Umbilical cord (tissue), 2 donors: Measurements from ENCODE around the gene BPIFA2. TPM values are rescaled to one million over a fixed set of nuclear protein-coding genes. Genes with fewer than 3 reads are reported as not detected.

ENCODE experiments used
- DNase-seq: peaks from one replicate; pipeline ENCODE4 v3.0.0-alpha.2; 2015; ENCODE audit warnings: low spot score
- total RNA-seq: library from RNA; depleted of rRNA; stranded (reverse); fragments of >200 nt; gene quantifications from one replicate; pipeline ENCODE4 v1.2.3, GENCODE V29; 2014; ENCODE audit warnings: low replicate concordance; ENCODE audit not compliant: insufficient read depth

BPIFA2 gene
- total RNA-seq, 1 donor from 2014 or later, result not detected

DNA sequence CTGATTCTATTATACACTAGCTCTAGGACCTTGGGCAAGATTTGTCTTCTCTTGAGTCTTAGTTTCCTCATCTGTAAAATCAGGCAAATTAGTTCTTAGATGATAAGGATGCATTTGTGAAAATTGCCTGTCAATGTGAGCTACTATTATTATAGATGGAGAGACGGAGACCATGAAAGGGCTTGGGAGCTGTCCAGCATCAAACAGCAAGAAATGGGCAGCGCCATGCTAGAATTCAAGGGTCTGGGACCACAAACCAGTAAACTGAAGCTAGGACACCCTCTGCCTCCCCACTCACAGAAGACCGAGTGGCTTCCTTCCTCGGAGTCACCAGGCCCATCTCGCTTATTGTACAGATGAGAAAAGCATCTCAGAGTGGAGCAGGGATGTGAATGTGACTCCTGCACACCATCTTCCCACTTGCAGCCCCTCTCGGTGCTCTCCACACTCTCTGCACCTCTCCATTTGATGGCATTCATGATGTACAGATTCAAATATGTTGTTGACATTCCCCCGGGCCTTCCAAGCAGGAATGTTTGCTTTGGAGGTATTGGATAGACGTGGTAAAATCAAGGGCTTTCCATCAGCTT lies 25.0 kb downstream of the BPIFA2 start:
- DNase-seq, result no peak

DNA sequence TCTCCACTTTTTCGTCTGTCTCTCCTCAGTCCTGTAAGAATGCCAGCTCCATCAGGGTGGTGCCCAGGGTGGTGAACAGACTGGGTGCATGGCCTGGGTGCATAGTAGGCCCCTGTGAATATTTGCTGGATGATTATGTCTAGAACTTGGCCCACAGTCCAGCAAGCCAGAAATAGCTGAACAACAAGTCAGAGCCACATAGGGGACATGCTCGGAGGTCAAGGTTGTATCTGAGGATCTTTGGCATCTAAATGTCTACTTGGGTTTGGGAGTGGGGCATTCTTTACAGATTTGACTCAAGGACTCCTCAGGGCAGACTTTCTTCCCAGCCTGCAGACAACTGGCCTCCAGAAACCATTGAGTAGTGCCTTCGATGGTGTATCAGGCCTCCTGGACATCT lies 31.1 kb downstream of the BPIFA2 start:
- DNase-seq, result no peak

DNA sequence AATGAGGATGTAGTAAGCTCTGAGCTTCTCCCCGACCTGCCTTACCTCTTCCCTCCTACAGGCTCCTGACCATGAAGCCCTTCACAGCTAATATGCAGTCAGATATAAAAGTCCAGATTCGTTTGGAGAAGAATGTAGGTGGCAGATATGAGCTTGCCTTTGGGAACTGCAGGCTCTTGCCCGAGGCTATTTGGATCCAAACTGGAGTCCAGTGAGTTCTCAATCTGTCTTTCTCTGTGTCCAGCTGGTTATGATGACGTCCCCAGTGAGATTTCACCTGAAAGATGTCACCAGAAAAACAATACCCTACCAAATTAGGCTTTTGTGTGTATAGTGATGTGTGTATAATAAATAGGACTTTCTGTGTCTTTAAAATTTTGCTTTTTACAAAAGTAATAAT lies 34.5 kb downstream of the BPIFA2 start:
- no peak for DNase-seq

DNA sequence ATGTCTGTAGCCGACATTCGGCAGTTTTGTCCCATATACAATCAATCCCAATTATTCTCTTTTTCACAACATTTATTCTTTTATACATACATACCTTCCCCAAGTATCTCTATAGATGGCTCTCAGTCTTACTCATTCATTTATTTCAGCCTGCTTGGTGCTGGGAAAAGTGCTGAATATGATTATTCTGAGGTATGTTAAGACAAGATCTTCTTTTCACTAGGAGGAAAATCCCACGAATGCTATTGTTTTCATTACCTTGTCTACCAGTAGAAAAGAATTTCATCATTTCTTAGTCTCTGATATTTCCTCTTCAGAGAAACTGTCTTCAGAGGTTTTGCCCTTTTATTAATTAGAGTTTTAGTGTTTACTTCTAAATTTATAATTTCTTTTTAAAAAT lies 35.5 kb downstream of the BPIFA2 start:
- no peak for DNase-seq

DNA sequence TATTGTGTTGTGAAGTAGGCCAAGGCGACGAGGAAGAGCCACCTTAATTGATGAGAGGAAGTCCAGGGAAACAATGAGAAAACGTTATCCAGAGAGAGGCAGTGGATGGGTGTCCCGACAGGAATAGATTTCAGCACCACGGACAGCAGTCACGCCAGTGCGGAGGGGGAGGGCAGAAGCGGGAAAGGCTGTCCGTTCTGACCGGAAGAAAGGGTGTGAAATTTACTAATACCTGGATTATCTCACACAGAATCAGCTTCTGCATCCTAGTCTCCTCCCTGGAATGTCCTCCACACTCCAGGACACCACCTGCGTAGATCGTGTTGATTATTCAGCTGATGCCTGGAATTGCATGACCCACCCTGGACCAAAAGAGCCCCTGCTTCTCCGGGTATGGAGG lies 41.8 kb downstream of the BPIFA2 start:
- DNase-seq, result peak; percentile 72

DNA sequence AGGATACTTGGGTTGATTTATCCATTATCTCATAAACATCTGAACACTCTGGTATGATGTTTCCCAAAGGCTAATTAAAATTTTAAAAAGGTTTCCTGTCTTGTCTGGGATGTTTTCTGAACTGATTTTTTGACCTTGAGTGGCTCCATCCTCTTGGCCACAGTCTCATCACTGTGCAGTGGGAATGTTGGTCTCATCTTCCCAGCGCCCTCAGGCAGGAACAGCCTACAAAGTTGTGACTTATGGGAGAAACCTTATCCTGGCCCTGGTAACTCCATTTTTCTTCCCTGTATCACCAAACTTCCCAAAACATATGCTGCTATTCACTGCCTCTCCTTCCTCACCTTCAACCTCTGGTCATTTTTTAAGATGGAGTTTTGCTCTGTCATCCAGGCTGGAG lies 42.4 kb downstream of the BPIFA2 start:
- no peak for DNase-seq

DNA sequence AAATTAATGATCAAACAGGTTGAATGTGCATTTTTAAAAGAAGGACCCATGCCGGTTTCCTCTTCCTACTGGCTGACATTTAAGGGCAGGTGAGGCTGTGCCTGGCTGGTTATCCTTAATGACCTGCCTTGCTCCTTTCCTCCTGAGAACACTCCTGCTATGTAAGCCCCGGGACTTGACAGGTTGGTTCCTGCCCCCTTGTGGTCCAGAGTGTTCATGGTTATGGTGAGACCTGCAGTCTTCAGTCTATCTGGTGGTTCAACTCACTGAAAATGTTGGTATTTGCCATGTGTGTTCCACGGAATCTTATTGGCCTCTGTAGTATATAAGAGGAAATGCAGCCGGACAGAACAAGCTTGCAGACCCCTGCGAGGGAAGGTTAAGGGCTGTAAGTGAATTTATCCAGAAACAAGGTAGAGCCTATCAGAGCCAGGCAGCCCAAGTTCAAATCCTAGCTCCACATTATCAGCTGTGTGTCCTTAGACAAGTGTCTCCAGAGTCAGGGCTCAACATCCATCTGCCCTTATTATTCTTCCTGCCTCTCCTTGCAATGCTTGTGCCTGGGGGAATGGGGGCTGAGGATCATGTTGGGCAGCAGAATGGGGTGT lies 44.0 kb downstream of the BPIFA2 start:
- peak; percentile 27 for DNase-seq

DNA sequence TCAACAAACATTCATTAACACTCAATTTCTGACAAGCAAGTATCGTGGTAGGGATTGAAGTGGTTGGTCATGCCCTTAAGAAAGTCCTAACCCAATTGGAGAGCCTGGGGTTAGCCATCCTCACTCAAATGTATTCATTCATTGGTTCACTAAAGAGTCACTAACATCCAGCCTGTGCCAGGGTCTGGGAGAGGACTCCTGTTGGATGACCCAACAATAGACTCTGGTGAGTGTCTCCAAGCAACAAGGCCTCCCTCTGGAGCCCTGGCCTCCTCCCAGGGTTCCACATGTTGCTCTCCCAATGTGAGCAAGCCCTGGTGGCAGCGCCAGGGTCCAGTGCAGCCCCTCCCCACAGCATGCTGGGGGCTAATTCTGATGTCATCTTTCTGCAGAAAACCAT lies 49.1 kb downstream of the BPIFA2 start, which contains the start of gene BPIFA3:
Gene BPIFA3 (plus strand): TSS at position 301 of the 400 bp plus-strand sequence. CDS start 185 bp downstream, outside the sequence.
- DNase-seq, result no peak

DNA sequence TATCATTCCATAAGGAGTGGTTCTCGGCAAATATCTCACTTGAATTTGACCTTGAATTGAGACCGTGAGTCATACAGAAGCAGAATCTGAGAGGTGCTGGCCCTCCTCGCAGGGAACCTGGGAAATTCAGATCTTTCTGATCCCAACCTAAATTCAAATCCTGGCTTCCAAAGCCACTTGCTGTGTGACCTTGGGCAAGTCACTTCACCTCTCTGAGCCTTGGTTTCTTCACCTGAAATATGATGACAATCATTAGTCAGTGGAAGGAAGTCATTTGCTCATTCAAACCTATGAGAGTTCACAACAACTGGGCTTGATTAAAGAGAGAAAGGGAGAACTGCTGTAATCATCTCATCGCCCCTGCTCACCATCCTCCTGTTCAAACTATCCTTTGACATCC lies 56.4 kb downstream of the BPIFA2 start:
- DNase-seq, result no peak

DNA sequence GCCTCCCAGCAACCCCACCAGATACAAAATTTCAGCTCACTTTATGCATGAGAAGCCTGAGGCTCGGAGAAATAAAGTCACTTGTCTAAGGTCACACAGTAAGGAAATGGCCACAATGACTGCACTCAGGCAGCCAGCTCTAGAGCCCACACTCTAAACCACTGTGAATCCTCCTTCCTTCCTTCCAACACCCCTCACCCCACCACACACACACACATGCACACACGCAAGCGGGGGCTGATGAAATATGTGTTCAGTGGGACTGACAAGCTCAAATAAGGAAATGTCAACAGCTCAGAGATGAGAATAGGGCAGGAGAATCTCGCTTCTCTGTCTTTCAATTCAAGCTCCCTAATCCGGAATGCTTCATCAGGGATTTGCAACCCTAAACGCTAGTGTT lies 61.9 kb downstream of the BPIFA2 start:
- DNase-seq, result no peak

Other genes with a start within 250 kb of the BPIFA2 start
- gene SUN5, start 163.7 kb upstream of the BPIFA2 start, total RNA-seq, result not detected
- not detected for gene BPIFB2, start 160.5 kb upstream of the BPIFA2 start, total RNA-seq
- gene BPIFB6, start 136.5 kb upstream of the BPIFA2 start, total RNA-seq, result not detected
- not detected for gene BPIFB3, start 114.3 kb upstream of the BPIFA2 start, total RNA-seq
- not detected for gene BPIFB4, start 88.5 kb upstream of the BPIFA2 start, total RNA-seq
- not detected for gene BPIFA3, start 49.2 kb downstream of the BPIFA2 start, total RNA-seq
- not detected for gene BPIFA1, start 67.8 kb downstream of the BPIFA2 start, total RNA-seq
- gene BPIFB1, start 115.1 kb downstream of the BPIFA2 start, total RNA-seq, result 1.4 TPM
- gene CDK5RAP1, start 233.4 kb downstream of the BPIFA2 start, total RNA-seq, result 14.4 TPM